Breast epithelium (tissue), 4 donors: ENCODE measurements around the gene GPC6. TPM values are rescaled to one million over a fixed set of nuclear protein-coding genes. Genes with fewer than 3 reads are reported as not detected.

Experiments used
- DNase-seq, 2 donors: peaks; one replicate each; pipeline ENCODE4 v3.0.0-alpha.2; 2019; ENCODE audit warnings: low spot score in 2 of 2
- H3K27ac ChIP-seq, 2 donors: fragments of 200-600 bp; sonication (generic) in 1 of 2; one replicate each; pipeline ENCODE4 v1.5.1; 2016 to 2019; ENCODE audit warnings: mild to moderate bottlenecking in 1 of 2
- H3K27me3 ChIP-seq, 2 donors: fragments of 200-600 bp; sonication (generic) in 1 of 2; one replicate each; pipeline versions ENCODE4 v1.5.1 to v1.6.0; 2017 to 2019; ENCODE audit warnings: control low read depth in 1 of 2, mild to moderate bottlenecking in 1 of 2
- H3K36me3 ChIP-seq: fragments of 200-600 bp; one replicate; pipeline ENCODE4 v1.5.1; 2019
- H3K4me1 ChIP-seq, 2 donors: fragments of 200-600 bp; sonication (generic); one replicate each; pipeline ENCODE4 v1.5.1; 2016 to 2019; ENCODE audit warnings: control low read depth in 1 of 2
- H3K4me3 ChIP-seq, 3 donors: fragments of 200-600 bp; sonication (generic); 1 replicate in 2 of 3; 2 replicates in 1 of 3; pipeline ENCODE4 v1.5.1; 2016 to 2019; ENCODE audit warnings: mild to moderate bottlenecking in 3 of 3, moderate library complexity in 2 of 3
- H3K9me3 ChIP-seq, 2 donors: fragments of 200-600 bp; sonication (generic) in 1 of 2; one replicate each; pipeline ENCODE4 v1.5.1; 2016 to 2019; ENCODE audit warnings: control low read depth in 1 of 2
- POLR2A ChIP-seq: fragments of 450-650 bp; IDR thresholded peaks from one replicate; pipeline ENCODE4 v1.6.1; 2016; ENCODE audit warnings: antibody characterized with exemption, mild to moderate bottlenecking, moderate library complexity
- POLR2AphosphoS5 ChIP-seq, 3 donors: sonication (generic); formaldehyde crosslinking; IDR thresholded peaks; one replicate each; pipeline ENCODE4 v1.6.1; 2017; ENCODE audit warnings: antibody characterized with exemption in 3 of 3
- intact Hi-C: fragments of 100-400 bp; cut with DNase I; formaldehyde crosslinking; loops from one replicate; pipeline ENCODE4 v1.15.1; 2023; ENCODE audit warnings: low total_unique reads
- total RNA-seq, 3 donors: library from RNA; depleted of rRNA; stranded (reverse); fragments of >200 nt; gene quantifications; one replicate each; pipeline ENCODE4 v1.1.0, GENCODE V29; 2016
- TF ChIP-seq, protein P1 (sequence below), 3 donors: fragments of 450-650 bp; IDR thresholded peaks; one replicate each; pipeline ENCODE4 v1.5.1; 2016 to 2017; ENCODE audit warnings: antibody characterized with exemption in 3 of 3, mild to moderate bottlenecking in 3 of 3, moderate library complexity in 3 of 3

Gene GPC6
- total RNA-seq = 10 to 100 TPM in 1 of 3 donors, 1 to 10 TPM in 2; 3.5 to 44.0 (median 4.9) TPM

DNA sequence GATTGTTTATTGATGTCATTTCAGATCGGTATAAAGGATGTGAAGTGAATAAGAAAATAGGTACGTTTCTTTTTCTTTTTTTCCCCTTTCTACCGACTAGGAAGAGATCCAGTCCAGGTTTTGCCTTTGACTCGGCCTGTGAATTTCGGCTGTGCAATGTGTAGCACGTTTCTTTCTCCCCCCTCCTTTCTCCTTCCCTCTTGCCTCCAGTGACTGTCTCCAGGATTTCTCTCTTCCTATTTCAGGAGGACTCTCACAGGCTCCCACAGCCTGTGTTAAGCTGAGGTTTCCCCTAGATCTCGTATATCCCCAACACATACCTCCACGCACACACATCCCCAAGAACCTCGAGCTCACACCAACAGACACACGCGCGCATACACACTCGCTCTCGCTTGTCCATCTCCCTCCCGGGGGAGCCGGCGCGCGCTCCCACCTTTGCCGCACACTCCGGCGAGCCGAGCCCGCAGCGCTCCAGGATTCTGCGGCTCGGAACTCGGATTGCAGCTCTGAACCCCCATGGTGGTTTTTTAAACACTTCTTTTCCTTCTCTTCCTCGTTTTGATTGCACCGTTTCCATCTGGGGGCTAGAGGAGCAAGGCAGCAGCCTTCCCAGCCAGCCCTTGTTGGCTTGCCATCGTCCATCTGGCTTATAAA, at the start of gene GPC6:
Gene GPC6, plus strand, starts transcription at position 185 of the 657 bp plus-strand sequence.
- H3K27ac ChIP-seq = peak within 1 kb of the TSS in 1 of 2 donors; percentile 72
- TF ChIP-seq POLR2A (no peak), POLR2AphosphoS5 (IDR thresholded peaks at IDR 0.05) (no peak)
- TF ChIP-seq, protein P1, sequence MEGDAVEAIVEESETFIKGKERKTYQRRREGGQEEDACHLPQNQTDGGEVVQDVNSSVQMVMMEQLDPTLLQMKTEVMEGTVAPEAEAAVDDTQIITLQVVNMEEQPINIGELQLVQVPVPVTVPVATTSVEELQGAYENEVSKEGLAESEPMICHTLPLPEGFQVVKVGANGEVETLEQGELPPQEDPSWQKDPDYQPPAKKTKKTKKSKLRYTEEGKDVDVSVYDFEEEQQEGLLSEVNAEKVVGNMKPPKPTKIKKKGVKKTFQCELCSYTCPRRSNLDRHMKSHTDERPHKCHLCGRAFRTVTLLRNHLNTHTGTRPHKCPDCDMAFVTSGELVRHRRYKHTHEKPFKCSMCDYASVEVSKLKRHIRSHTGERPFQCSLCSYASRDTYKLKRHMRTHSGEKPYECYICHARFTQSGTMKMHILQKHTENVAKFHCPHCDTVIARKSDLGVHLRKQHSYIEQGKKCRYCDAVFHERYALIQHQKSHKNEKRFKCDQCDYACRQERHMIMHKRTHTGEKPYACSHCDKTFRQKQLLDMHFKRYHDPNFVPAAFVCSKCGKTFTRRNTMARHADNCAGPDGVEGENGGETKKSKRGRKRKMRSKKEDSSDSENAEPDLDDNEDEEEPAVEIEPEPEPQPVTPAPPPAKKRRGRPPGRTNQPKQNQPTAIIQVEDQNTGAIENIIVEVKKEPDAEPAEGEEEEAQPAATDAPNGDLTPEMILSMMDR (IDR thresholded peaks at IDR 0.05) = no peak
- no peaks in the 10 kb centered on the region for H3K36me3 ChIP-seq
- no peaks in the 10 kb centered on the region for H3K9me3 ChIP-seq
- peak within 1 kb of the TSS; percentile 58 to 71 (median 66) for H3K4me3 ChIP-seq
- peaks cover 0 to 25% of the 10 kb centered on the region in 2 donors for H3K27me3 ChIP-seq
- no peak for DNase-seq
- H3K4me1 ChIP-seq = no peaks in the 10 kb centered on the region
- intact Hi-C loops = no loop called here

DNA sequence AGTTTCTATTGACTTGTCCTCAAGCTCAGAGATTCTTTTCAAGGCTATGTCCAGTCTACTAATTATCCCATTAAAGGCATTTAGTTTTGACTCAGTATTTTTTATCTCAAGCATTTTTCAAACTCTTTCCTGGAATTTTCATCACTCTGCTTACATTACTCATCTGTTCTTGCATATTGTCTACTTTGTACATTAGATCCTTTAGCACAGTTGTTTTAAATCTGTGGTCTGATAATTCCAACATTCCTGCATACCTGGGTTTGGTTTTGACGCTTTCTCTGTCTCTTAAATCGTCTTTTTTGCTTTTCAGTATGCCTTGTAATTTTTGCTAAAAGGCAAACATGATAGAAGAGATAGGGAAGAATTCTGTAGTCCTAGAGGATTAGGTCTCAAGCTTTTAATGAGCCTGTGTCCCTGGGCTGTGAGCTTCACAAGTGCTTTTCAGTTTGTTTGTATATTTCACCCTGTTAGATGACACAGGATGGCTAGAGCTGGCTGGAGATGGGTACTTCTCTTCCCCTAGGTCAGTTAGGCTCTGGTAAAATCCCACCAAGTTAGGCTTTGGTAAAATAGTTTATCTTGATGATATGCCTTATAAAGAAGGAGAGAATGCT, 46.1 kb upstream of the GPC6 start:
- no peak for TF ChIP-seq POLR2AphosphoS5 (IDR thresholded peaks at IDR 0.05)
- TF ChIP-seq POLR2A = no peak
- TF ChIP-seq, protein P1 (IDR thresholded peaks at IDR 0.05) = no peak
- Histone ChIP-seq H3K9me3 (no peaks in the 10 kb centered on the region), H3K4me3 (no peak overlapping the region), H3K36me3 (no peaks in the 10 kb centered on the region), H3K27me3 (no peaks in the 10 kb centered on the region), H3K27ac (no peak overlapping the region), H3K4me1 (no peaks in the 10 kb centered on the region)
- intact Hi-C loops = no loop called here
- DNase-seq = no peak

DNA sequence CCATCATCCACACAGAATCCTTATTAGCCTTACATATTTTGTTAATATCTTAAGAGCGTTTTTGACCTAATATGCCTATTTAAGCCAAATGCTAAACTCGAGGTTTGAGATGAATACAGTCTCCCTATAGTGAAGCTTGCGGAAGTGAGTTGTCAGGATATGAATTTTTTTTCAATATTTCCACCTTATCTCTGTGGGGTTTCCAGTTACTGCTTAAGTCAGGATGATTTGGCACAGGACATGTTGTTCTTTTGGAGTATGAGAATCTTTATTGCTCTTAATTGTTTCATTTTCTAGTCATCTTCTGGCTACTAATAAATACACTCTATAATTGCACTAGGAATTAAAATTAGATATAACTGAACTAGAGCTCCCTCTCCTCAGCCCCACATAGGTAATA, 44.2 kb upstream of the GPC6 start:
- no peaks in the 10 kb centered on the region for H3K9me3 ChIP-seq
- no peaks in the 10 kb centered on the region for H3K36me3 ChIP-seq
- no peaks in the 10 kb centered on the region for H3K4me1 ChIP-seq
- H3K27me3 ChIP-seq = no peaks in the 10 kb centered on the region
- intact Hi-C loops = no loop called here
- TF ChIP-seq POLR2A = no peak
- TF ChIP-seq, protein P1 (IDR thresholded peaks at IDR 0.05) = no peak
- no peak overlapping the region for H3K4me3 ChIP-seq
- DNase-seq = no peak
- H3K27ac ChIP-seq = no peak overlapping the region

DNA sequence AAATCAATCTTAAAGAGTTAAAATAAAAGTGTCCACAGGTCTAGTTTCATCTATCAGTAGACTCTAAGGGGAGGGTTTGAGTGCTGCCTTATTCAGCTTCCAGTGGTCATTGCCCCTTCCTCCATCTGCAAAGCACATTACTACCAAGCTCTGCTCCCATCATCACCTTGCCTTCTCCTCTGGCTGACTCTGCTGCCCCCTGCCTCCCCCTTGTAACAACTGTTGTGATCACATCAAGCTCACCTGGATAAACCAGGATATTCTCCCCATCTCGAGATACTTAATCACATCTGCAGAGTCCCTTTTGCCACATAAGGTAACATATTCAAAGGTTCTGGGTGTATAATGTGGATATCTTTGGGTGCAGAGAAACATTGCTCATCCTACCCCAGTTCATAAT, 43.3 kb upstream of the GPC6 start:
- intact Hi-C loops = no loop called here
- Histone ChIP-seq H3K27me3 (no peaks in the 10 kb centered on the region), H3K4me1 (no peaks in the 10 kb centered on the region), H3K4me3 (no peak overlapping the region), H3K36me3 (no peaks in the 10 kb centered on the region), H3K27ac (no peak overlapping the region), H3K9me3 (no peaks in the 10 kb centered on the region)
- no peak for DNase-seq
- no peak for TF ChIP-seq POLR2AphosphoS5 (IDR thresholded peaks at IDR 0.05)
- TF ChIP-seq POLR2A = no peak

DNA sequence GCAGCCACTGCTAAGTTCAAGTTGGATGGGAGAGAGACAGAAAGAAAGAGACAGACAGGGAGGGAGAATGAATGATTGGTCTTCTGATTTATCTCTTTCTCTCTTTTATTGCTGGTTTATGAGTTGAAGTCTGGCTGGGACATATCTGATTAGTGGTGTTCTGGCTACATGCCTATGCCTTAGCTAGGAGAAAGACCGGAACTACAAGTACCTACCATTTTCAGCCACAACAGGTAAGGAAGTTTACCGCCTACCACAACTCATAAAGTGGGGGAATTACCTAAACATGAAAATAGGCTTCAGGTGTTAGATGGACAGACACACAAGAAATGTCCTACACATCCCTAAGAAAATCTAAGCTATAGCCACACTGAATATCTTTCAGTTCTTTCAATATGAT, 36.6 kb upstream of the GPC6 start:
- Histone ChIP-seq H3K27ac (no peak overlapping the region), H3K9me3 (no peaks in the 10 kb centered on the region), H3K4me3 (no peak overlapping the region), H3K36me3 (no peaks in the 10 kb centered on the region), H3K27me3 (no peaks in the 10 kb centered on the region), H3K4me1 (no peaks in the 10 kb centered on the region)
- TF ChIP-seq POLR2A (no peak), POLR2AphosphoS5 (IDR thresholded peaks at IDR 0.05) (no peak)
- TF ChIP-seq, protein P1 (IDR thresholded peaks at IDR 0.05) = no peak
- DNase-seq = no peak
- intact Hi-C loops = no loop called here
